HG03558 (cell line): ENCODE data around the gene COMMD3.
A peak's percentile ranks its signal among the peaks of the same experiment; 100 is the strongest.
"Not testable (repeated sequence)": the region's sequence is repeated elsewhere in the genome, so short reads cannot be mapped to it uniquely, and the experiment has no call there.

Source experiments
- ATAC-seq: cut with Tn5 transposase; IDR thresholded peaks from one replicate; pipeline ENCODE4 v1.9.1; 2021; ENCODE audit warnings: moderate number of reproducible peaks; ENCODE audit not compliant: unreplicated experiment; ENCODE audit errors: extremely low read depth

The COMMD3 gene

DNA sequence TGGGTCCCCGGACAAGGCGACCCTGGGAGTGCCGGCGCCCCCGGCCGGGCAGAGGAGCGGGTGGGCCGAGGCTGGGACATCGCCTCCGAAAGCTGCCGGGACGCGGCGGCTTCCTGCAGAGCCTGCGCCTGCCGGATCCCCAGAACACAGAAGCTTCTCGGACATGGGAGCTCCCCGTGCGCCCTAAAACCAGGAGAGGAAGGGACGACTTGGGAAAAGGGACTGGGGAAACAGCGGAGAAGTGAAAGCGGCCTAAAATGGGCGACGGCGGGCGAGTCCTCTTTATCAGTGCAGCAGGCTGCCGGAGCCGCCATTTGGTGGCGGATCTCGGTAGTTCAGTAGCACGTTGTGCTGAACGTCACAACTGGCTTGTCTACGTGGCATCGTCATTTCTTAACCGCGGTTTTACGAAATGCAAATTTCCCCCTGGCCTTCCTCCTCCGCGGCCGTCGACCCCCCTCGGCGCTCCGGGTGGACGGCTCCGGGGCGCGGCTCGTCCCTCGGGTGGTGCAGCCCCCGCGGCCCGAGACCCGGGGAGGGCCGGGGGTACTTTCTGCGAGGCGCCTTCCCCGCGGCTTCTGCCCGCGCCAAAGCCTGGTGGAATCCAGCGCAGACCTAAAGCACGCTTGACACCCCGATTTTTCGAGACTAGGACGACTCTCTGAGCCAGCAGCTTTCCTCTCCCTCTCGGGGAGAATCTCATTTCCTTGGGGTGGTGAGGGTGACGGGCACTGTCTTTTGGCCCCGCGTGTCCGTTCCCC is 19.2 kb downstream of the COMMD3 start:
- peak; percentile 35 for ATAC-seq

DNA sequence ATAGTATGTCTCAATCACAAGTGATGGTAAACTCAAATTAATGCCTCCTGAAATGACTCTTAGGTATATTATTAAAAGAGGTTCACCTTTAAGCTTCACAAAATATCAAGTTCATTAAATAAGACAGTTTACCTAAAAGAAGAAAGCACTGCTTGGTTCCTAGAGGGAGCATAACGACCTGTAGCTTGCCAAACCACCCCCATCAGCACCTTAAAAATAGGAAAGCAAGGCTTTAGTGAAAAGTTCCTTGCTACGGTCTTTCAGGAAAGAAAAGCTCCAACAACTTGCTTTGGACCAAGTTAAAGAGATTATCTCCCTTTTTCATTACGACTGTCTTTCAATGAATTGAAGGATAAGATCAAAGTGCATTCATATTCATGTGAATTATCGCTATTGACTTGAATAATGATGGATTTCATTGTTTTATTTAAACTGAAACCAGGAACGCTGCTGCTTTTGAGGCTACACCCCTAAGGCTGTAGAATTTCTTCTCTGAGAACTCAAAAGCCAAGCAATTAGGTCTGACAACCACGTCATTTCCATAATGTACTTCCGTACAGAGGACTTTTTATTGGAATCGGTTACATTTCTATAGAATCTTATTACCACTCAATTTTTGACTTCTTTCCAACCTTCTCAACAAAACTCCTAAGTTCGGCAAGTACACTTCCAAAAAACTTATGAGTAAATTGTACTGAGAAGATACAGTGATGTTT is 22.2 kb downstream of the COMMD3 start:
- ATAC-seq, result no peak

DNA sequence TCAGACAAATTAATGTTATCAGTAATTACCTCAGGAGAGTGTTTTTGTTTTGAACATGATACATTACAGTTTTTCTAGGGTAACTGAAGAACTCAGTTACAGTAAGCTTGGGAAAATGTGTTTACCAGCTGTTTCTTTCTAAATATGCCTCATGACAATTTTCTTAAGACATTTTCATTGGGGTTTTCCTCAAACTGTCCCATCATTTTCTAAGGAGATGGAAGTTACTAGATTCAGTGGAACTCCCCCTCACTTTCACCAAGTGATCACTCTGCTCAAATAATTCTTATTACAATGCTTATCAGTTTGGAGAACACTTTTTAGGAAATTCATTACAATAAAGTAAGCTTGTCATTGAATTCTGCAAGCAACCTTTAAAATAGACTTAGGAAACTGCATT is 22.7 kb downstream of the COMMD3 start:
- ATAC-seq, result no peak

DNA sequence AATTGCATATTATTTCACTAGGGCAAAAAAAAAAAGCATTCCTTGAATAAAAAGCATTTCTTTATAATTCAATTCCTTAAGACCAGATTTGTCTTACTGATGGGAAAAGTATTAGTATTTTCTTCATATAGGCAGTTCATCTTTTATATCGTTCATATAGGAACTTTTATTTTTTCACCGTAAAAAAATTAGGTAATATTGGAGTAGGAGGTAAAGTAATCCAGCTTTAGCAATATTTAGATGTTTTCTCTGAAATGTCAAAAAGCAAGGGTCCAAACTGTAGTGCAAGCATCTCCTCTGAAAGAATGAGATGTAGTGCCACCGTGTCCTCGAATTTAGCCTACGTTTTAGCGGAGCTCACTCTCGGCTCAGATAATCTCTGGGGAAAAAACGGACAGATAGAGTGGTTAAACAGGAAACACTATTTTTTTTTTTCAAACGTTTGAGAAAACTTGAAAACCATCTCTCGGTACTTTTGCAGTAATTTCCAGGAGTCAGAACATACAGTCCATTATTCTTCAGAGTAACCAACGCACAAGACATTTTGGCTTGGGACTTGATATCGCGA is 23.7 kb downstream of the COMMD3 start:
- ATAC-seq, result no peak

DNA sequence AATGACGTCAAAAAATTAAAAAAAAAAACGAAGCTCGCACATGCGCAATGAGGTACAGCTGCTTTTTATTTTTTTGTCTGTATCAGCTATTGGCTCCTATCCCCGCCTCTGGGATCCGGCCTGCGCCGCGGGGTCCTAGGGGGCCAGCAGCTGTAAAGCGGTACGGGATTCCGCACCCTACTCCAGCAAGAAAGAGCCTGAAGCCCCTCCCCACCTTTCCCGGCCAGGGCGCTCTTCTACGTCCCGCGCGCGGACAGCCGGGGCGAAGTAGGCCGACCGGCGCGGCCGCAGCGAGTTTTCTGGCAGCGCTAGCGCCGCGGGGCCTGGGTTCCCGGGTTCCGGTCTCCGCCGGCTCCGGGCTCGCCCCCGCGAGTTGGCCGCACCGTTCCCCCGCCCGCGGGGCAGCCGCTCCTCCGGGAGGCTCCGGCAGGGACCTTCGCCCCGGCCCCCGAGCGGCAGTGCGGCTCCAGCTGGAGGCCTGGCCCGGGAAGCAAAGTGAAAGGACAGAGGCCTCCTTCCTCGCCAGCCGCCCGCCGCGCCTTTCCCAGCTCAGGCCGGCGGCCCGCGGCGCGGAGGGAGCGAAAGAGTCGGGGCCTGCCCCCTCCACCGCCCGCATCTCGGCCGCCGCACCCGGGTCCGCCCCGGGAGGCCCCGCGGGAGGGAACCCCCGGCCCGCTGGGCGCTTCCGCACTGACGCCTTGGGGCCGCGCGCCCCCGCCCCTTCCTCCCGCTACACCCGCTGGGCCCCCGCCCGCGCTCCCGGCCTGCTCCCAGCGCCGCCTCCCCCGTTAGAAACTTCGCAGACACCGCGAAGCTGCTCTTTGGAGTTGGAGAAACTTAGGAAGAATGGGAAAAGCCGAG is 24.4 kb downstream of the COMMD3 start:
- ATAC-seq, result no peak

DNA sequence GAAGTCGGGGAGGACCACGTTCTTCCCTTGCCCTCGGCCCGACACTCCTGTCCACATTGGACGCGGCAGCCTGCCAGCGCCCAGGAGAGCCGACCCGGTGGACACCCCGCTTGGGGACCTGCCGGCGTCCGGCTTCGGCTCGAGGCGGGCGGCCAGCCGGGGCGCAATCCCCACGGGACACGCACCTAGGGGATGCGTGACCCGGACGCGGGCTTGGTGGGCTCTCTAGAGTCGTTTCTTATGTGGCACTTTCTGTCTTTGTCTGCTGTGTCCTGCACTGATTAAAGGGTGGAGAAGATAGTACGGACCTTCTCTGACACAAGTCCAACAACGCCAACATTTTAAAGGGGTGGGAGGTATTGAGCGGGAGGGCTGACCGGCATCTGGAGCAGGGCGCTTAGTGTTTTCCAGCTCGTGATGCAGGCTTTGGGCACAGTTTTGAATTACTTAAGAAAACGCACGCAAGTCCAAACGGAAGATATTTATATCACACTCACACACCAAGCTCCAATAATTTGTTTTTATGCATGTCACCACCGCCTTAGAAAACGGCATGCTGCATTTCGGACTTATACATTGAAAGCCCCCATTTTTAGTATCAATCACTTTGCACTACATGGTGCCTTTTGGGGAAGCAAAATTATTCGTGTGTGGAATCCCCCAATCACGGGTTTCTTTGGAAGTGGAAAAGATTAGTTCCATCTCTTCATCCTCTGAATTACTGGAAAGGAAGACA is 25.2 kb downstream of the COMMD3 start:
- no peak for ATAC-seq

DNA sequence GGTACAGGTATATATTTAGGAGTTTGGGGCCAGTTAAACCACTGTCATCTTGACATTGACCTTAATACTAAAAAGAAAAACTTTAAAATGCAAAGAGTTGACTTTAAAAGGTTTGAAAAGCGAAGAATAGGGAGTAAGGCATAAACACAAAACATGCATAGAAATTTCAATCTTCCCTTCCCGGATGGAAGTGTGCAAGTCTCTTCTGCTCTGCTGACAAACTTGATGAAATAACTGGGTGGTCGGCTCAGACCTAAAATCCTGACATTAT is 25.7 kb downstream of the COMMD3 start:
- no peak for ATAC-seq

DNA sequence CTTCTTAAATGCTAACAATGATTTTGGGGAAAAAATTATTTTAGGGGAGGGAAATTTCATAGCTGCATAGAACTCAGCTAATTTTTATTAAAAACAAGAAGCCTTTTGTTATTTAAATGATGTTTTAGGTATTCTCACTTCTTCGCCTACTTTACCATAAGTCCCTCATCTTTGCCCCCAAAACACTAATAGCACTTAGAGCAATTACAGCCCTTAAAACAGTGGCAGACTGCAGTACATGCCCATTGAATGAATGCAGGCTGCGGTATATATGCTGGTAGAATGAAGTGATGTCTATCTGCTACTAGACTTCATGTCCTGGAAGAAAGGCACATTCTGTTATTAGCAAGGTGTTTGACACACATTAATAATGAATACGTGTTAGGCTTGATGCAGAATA is 26.2 kb downstream of the COMMD3 start:
- no peak for ATAC-seq

DNA sequence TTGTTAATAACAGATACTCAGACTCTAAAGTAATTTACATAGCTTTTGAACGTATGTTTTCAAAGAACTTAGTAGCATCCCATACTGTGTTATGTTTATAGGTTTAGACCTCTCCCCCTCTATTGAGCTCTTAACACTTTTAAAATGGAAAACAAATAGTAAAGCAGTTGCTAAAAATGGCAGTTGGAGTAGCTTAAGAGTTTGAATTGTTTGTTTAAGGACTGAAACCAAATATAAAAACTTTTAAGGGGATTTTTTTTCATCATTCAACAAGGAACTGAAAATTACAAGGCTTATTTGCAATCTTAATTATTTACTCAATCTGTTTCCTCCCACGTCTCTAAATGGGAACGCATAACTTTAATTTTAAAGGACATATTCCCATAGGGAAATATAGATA is 27.5 kb downstream of the COMMD3 start:
- no peak for ATAC-seq

DNA sequence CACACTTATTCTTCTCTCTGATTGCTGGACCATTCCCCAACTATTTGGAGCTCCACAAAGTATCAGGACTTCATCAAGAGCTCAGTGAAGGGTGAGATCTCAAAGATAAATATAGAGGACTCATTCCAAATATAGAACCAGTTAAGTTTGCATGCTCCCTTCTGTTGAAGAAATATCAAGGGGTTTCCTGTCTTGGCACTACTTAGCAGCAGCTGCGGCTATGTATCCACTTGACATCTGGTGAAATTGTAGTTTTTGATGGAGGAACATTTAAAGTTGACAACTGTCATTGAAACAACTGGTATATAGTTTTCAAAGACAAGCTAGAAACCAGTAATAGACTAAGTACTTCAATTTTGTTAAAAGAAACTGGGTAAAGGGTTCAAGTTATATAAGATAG is 28.1 kb downstream of the COMMD3 start:
- no peak for ATAC-seq

DNA sequence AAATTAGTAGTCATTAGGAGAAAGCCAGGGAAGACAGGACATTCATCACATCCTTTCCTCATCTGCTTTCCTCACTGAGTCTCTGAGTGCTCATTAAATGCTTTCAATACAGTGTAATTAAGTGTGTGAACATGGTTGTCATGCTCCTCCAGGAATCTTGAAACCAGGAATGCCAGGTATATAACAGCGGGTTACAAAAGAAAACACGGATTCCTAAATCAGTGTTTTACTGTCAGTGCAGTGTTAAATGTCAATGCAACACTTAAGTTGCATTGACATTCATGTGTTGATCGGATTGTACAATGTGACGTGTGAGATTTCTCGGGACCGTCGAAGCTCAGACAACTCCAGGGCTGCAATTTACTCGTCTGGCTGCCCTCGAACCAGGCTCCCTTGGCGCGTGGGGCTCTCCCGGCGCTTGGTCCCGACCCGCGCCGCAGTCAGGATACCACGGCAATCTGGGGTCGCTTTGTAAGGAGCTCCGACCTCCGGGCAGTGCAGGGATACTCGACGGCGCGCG is 28.7 kb downstream of the COMMD3 start:
- ATAC-seq, result no peak

DNA sequence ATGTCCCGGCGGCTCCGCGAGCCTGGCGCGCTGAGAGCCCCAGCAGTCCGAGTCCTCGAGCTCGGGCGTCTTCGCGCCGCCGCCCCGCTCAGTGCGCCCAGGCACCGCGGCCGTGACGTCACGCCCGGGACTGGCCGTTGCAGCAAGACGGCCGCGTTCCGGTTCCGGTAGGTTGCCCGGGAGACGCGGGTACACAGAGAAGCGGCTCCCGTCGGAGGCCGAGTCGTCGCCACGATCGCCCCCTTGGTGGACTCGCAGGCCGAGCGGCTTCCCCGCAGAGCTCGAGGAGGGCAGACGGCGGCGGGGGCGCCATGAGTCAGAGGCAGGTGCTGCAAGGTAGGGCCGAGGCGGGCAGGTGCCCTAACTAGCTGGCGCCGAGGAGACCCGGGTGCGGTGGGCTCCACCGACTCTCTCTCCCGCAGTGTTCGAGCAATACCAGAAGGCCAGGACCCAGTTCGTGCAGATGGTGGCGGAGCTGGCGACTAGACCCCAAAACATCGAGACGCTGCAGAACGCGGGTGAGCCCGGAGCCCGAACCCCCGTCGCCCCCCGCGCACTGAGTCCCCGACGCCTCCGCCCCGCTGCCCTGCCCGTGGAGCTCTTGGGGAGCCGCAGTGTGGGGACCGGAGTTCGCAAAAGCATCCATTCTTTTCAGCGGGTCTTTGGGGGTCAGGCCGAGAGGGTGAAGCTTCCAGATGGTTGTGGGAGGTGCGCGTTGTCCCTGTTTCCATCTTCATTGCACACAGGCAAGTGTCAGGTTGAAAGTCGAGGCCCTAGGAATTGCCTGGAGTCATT is 29.3 kb downstream of the COMMD3 start, which contains the start of gene SPAG6:
TSS of gene SPAG6 (plus strand) at position 196 of the 795 bp plus-strand sequence. CDS start at position 312, 116 bp downstream.
- ATAC-seq, result no peak

DNA sequence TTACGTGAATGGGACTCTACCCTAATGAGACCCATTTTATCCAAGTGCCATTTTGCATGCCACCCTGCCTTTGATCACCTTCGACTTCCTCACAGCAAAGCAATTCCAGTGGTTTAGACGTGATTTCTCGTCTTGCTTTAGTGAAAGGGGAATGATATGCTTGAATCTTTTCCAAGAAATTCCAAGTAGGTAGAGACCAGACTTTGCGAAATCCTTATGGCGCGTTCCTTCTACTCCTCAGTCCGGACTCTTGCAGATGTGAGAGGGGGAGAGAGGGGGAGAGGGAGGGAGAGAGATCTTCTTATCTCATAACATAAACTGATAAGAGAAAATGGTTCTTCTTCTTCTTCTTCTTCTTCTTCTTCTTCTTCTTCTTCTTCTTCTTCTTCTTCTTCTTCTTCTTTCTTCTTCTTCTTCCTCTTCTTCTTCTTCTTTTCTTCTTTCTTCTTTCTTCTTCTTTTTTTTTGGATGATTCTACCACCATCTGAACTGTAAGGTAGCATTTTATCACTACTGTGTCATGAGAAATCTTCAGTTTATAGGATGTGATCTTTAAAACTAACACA is 30.0 kb downstream of the COMMD3 start:
- no peak for ATAC-seq

DNA sequence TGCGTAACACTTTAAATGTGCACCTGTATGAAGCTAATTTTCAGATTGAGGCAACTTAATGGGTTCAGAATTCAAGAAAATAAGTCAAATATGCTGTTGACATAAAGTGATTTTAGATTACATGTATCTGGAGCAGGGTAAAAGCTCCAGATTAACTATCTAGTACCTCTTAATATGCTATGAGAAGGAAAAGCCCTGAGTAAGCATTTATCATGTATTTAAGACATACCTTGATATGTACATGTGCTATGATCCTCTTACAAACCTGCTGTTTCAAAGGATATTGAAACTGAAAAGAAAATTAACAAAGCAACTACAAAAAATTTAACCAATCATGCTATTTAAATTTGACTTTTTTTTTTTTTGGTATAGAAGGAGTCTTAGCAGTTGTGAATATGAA is 33.6 kb downstream of the COMMD3 start:
- ATAC-seq, result no peak

DNA sequence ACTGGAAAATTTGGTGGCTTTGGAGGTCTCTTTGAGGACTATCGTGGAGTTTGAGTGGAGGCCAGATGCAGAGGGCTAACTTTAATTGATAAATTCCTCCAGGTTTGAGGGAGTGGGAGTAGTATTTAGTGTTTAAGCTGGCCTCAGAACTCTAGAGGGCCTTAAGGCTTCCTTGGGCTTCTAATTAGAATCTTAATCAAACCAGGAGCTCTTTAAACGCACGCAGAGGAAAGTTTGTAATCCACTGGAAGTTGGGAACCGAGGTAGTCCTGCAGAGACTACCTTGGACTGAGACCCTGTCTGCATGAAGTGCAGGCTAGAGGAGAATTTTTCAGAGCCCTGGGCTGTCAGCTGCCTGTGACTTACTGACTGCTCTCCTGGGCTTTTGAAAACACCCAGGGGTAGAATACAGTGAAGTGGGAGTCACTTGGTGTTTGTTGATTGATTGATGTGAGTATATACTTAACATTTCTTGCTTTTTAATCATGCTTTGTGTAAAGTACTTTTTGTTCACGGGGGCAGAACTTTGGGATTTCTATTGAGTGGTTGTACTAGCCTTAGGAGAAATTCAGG is 35.0 kb downstream of the COMMD3 start:
- ATAC-seq, result no peak

DNA sequence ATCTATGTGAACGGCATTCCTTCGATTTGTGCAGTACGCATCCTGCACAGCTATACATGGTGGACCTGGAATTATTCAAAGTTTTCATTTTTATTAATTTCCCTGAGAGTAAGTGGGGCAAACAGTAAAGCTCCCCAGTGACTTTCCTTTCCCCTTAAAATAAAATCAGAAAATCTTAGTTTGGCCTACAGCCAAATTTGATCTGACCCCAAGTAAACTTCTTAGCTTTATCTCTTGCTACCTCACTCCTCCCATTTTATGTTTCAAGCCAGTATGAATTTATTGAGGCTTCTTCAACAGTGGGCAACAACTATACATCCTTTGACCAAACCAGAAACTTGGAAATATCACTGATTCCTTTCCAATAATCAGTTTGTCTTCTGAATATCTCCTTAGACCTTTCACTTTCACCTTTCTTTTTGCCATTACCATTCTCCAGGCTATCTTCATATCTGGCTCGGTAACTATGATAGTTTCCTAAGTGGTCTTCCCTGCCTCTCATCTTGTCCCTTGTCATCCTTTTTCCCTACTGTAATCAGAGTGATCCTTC is 40.2 kb downstream of the COMMD3 start:
- no peak for ATAC-seq

DNA sequence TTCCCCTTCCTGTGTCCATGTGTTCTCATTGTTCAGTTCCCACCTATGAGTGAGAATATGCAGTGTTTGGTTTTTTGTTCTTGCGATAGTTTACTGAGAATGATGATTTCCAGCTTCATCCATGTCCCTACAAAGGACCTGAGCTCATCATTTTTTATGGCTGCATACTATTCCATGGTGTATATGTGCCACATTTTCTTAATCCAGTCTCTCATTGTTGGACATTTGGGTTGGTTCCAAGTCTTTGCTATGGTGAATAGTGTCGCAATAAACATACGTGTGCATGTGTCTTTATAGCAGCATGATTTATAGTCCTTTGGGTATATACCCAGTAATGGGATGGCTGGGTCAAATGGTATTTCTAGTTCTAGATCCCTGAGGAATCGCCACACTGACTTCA is 41.6 kb downstream of the COMMD3 start:
- not testable (repeated sequence) for ATAC-seq

DNA sequence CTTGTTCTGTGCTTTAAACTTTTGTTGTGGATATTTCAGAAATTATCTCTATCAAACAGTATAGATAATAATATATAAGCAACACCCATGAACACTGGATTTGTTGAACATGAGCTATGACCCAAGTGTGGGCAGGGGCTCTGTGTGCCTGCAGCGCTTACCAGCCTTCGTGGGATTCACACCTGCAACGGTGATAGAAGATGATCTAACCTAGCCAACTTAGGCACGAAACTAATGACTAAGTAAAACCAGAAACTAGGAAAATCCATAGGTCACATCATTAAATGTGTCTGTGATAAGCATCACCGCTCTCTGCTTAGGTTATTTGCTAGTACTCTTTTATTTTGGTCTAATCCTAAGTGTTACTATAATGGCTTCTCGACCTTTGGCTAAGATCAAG is 47.1 kb downstream of the COMMD3 start:
- no peak for ATAC-seq
